Measurements from ENCODE around the gene PPP3R1.

DNA sequence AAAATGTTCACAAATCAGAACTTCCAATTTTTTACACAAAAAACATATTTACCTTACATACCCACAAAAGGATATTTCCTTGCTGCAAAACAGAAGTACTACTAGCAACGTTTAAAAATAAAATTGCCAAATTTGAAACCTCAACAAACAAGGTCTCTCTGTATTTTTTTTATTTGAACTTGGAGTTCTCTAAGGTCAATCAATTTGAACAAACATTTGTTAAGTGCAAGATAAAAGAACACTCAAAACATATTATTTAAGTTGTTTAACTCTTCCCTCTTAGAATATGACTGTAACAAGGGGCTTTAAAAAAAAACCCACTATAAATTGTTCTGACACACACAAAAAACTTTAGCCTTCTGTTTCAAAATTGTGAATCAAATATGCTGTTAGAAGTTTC is 65.0 kb downstream of the PPP3R1 start:
- TF ChIP-seq POLR2A (IDR thresholded peaks at IDR 0.05; ENCODE audit: low read length) (no peak), GATA1 (IDR thresholded peaks at IDR 0.05; ENCODE audit: low read depth, low read length) (no peak)
